Right cardiac atrium (tissue), 5 donors: Measurements from ENCODE around the gene PFKFB3. TPM values are rescaled to one million over a fixed set of nuclear protein-coding genes. Genes with fewer than 3 reads are reported as not detected.

ENCODE experiments used
- ATAC-seq, 2 donors: fragments of 200-7000 bp; cut with Tn5 transposase; one replicate each; pipeline versions ENCODE4 v1.8.0 to v1.9.1; 2020; ENCODE audit warnings: moderate library complexity in 2 of 2, mild to moderate bottlenecking in 1 of 2
- DNase-seq, 3 donors: peaks; one replicate each; pipeline ENCODE4 v3.0.0-alpha.2; 2020
- H3K27ac ChIP-seq: one replicate; pipeline ENCODE4 v1.5.1; 2013; ENCODE audit warnings: mild to moderate bottlenecking, low read length, control low read depth, moderate library complexity
- H3K27me3 ChIP-seq: one replicate; pipeline ENCODE4 v1.6.1; 2013; ENCODE audit not compliant: control insufficient read depth, insufficient read depth
- H3K4me1 ChIP-seq: one replicate; pipeline ENCODE4 v1.6.1; 2013; ENCODE audit warnings: low read length; ENCODE audit not compliant: control insufficient read depth, insufficient read depth
- H3K4me3 ChIP-seq: one replicate; pipeline ENCODE4 v1.5.1; 2013; ENCODE audit warnings: low read length, control low read depth
- H3K9me3 ChIP-seq: one replicate; pipeline ENCODE4 v1.6.1; 2013; ENCODE audit warnings: low read length; ENCODE audit not compliant: control insufficient read depth
- WGBS: extraction: QIAGEN DNeasy Blood & Tissue Kit; methylation state at CpG from one replicate; pipeline ENCODE4 v1.1.7; 2013; 5-methylcytosine and 5-hydroxymethylcytosine counted together
- intact Hi-C, 4 donors: fragments of 100-400 bp; cut with DNase I; formaldehyde crosslinking; loops; one replicate each; pipeline versions ENCODE4 v1.11.0 to v1.14.0; 2022 to 2023
- polyA plus RNA-seq: library from polyadenylated mRNA; stranded (reverse); fragments of 200-250 nt; gene quantifications from one replicate; pipeline ENCODE4 v1.2.3, GENCODE V29; 2013
- total RNA-seq, 4 donors: library from RNA; stranded (reverse); fragmentation: NEBNext Ultra II Directional; extraction: Animal tissue kit (Norgen Biotek cat#: 25700); gene quantifications; one replicate each; pipeline ENCODE4 v1.2.1, GENCODE V29; 2021
- donor health status: healthy with polysubstance abuse.
- donor health status: DM: no; HTN: yes; CAD: no.
- donor health status: DM: no; HTN: no; CAD: no.
- donor health status: DM: no; HTN: yes; CAD: no; lungs with severe emphysema.
- donor health status: DM: yes; HTN: yes; CAD: no.

PFKFB3 gene
- total and polyA plus RNA-seq, 5 donors, result 10.5 to 15.1 (median 11.7) TPM

DNA sequence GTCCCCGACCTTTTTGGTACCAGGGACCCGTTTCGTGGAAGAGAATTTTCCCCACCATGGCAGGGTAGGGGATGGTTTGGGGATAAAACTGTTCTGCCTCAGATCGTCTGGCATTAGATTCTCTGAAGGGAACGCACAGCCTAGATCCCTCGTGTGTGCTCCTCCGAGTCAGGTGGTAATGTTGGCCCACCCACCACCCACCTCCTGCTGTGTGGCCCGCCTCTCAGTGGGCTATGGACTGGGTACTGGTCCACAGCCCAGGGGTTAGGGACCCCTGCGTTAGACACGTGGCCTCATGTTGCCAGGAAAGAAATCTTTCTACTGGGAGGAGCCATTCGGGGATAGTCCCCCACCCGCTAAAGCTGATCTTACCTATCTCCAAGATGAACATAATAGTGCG is 27.0 kb downstream of the PFKFB3 start:
- DNase-seq, result no peak
- Histone ChIP-seq H3K4me1 (no peaks in the 10 kb centered on the region), H3K9me3 (no peaks in the 10 kb centered on the region), H3K4me3 (no peak overlapping the region), H3K27ac (no peak overlapping the region), H3K27me3 (no peaks in the 10 kb centered on the region)
- no peak for ATAC-seq
- intact Hi-C loops, result no loop called here
- WGBS, result 94% methylated on average over 13 of the region's 13 CpGs

DNA sequence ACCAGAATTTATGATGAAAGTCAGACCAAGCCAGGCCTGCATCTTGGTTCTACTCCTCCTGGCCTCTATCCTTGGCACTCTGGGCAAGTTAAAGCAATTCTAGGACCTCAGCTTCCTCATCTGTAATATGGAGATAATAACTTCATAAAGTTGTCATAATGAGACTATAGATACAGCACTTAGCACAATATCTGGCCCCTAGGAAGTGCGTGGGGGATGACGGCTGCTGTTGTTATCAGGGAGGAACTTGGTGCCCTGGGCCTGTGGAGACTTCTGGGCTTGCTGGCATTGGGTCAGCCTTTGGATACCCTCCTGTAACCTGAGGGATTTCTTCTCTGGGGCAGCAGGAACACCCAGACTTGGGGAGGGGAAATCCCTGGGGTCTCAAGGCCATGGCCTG is 27.6 kb downstream of the PFKFB3 start:
- Histone ChIP-seq H3K27me3 (no peaks in the 10 kb centered on the region), H3K4me1 (no peaks in the 10 kb centered on the region), H3K4me3 (no peak overlapping the region), H3K27ac (no peak overlapping the region), H3K9me3 (no peaks in the 10 kb centered on the region)
- 86% methylated on average over 2 of the region's 2 CpGs for WGBS
- intact Hi-C loops, result no loop called here
- ATAC-seq (no peak), DNase-seq (no peak)

DNA sequence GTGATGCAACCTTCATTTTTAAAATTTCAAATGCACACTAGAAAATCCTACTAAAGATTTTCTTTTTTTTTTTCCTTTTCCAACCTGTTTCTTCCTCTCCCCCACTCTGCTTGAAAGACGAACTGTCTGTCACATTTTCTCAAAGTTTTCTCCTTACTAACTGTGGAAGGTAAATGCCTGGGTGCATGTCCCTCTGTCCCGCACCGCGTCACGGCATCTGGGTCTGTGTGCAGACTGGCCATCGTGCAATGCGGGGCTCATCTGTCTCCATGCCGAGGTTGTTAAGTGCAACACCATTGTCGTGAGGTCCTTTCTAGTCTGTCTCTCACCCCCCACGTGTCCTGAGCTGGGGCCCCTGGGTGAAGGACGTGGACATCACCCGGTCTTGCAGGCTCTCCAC is 28.4 kb downstream of the PFKFB3 start:
- H3K9me3 ChIP-seq, result no peaks in the 10 kb centered on the region
- no peaks in the 10 kb centered on the region for H3K4me1 ChIP-seq
- H3K4me3 ChIP-seq, result no peak overlapping the region
- intact Hi-C loops, result no loop called here
- ATAC-seq, result no peak
- 94% methylated on average over 12 of the region's 12 CpGs for WGBS
- no peak for DNase-seq
- H3K27me3 ChIP-seq, result no peaks in the 10 kb centered on the region
- H3K27ac ChIP-seq, result no peak overlapping the region

DNA sequence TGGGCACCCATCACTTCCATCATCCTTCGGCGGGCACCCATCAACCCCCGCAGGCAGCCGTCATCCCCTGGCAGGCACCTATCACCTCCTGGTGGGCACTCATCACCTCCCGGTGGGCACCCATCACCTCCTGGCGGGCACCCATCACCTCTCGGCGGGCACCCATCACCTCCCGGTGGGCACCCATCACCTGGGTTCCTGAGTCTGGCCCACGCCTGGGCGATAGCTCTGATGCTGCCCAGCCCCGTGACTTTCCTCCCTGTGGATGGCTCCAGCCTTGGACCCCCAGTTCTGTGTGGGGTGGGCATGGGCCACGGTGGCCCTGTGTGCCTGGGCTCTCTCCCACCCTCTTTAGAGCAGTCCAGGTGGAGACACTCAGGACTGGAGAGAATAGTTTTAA is 29.0 kb downstream of the PFKFB3 start:
- intact Hi-C loops, result no loop called here
- no peak overlapping the region for H3K27ac ChIP-seq
- H3K27me3 ChIP-seq, result no peaks in the 10 kb centered on the region
- WGBS, result 90% methylated on average over 13 of the region's 13 CpGs
- ATAC-seq (no peak), DNase-seq (no peak)
- H3K9me3 ChIP-seq, result no peaks in the 10 kb centered on the region
- no peaks in the 10 kb centered on the region for H3K4me1 ChIP-seq
- no peak overlapping the region for H3K4me3 ChIP-seq

DNA sequence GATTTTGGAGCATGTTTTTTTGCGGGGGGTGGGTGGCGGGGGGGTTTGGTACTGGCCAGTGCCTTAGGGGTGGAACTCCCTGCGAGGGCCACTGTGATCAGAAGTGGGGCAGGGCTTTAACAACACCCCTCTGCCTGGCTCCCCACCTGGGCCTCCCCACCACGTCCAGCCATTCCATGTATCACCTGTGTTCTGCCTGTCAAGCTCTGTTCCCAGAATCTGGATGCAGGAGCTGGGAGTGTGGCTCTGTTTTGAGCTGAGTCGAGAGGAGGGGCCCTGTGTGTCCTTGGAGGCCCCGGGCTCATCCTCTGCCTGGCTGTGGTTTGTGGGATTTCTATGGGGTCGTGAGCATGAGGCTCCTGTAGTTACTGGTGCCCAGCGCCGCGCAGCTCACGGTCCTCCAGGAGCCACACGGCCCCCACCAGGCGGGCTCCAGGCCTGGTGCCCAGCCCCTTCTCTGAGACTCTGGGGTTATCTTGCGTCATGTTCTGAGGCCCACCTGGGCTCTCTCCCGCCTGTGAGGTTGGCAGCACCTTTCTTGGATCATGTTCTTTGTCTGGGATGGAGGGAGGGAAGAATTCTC is 29.6 kb downstream of the PFKFB3 start:
- no peak overlapping the region for H3K27ac ChIP-seq
- no peak for ATAC-seq
- WGBS, result 93% methylated on average over 15 of the region's 15 CpGs

DNA sequence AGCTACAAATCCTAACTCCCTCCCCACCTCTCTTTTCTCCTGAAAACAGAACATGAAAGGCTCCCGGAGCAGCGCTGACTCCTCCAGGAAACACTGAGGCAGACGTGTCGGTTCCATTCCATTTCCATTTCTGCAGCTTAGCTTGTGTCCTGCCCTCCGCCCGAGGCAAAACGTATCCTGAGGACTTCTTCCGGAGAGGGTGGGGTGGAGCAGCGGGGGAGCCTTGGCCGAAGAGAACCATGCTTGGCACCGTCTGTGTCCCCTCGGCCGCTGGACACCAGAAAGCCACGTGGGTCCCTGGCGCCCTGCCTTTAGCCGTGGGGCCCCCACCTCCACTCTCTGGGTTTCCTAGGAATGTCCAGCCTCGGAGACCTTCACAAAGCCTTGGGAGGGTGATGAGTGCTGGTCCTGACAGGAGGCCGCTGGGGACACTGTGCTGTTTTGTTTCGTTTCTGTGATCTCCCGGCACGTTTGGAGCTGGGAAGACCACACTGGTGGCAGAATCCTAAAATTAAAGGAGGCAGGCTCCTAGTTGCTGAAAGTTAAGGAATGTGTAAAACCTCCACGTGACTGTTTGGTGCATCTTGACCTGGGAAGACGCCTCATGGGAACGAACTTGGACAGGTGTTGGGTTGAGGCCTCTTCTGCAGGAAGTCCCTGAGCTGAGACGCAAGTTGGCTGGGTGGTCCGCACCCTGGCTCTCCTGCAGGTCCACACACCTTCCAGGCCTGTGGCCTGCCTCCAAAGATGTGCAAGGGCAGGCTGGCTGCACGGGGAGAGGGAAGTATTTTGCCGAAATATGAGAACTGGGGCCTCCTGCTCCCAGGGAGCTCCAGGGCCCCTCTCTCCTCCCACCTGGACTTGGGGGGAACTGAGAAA is 30.4 kb downstream of the PFKFB3 start:
- H3K9me3 ChIP-seq, result no peaks in the 10 kb centered on the region
- ATAC-seq (no peak), DNase-seq (peak in 1 of 3 donors; percentile 78)
- H3K27ac ChIP-seq, result no peak overlapping the region
- no peaks in the 10 kb centered on the region for H3K4me1 ChIP-seq
- intact Hi-C loops, result no loop called here
- H3K27me3 ChIP-seq, result no peaks in the 10 kb centered on the region
- WGBS, result 72% methylated on average over 28 of the region's 28 CpGs
- no peak overlapping the region for H3K4me3 ChIP-seq

More for the DNA sequence above, 29.6 kb downstream of the PFKFB3 start:
- no peaks in the 10 kb centered on the region for H3K9me3 ChIP-seq
- no peaks in the 10 kb centered on the region for H3K27me3 ChIP-seq
- intact Hi-C loops, result no loop called here
- DNase-seq, result no peak
- H3K4me1 ChIP-seq, result no peaks in the 10 kb centered on the region
- H3K4me3 ChIP-seq, result no peak overlapping the region

DNA sequence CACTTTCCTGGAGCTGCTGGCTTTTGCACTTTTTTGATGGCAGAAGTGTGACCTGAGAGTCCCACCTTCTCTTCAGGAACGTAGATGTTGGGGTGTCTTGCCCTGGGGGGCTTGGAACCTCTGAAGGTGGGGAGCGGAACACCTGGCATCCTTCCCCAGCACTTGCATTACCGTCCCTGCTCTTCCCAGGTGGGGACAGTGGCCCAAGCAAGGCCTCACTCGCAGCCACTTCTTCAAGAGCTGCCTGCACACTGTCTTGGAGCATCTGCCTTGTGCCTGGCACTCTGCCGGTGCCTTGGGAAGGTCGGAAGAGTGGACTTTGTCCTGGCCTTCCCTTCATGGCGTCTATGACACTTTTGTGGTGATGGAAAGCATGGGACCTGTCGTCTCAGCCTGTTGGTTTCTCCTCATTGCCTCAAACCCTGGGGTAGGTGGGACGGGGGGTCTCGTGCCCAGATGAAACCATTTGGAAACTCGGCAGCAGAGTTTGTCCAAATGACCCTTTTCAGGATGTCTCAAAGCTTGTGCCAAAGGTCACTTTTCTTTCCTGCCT is 31.1 kb downstream of the PFKFB3 start:
- H3K9me3 ChIP-seq, result no peaks in the 10 kb centered on the region
- intact Hi-C loops, result no loop called here
- H3K27me3 ChIP-seq, result no peaks in the 10 kb centered on the region
- no peaks in the 10 kb centered on the region for H3K4me1 ChIP-seq
- WGBS, result 93% methylated on average over 11 of the region's 11 CpGs
- ATAC-seq (no peak), DNase-seq (no peak)
- H3K4me3 ChIP-seq, result no peak overlapping the region
- H3K27ac ChIP-seq, result no peak overlapping the region

DNA sequence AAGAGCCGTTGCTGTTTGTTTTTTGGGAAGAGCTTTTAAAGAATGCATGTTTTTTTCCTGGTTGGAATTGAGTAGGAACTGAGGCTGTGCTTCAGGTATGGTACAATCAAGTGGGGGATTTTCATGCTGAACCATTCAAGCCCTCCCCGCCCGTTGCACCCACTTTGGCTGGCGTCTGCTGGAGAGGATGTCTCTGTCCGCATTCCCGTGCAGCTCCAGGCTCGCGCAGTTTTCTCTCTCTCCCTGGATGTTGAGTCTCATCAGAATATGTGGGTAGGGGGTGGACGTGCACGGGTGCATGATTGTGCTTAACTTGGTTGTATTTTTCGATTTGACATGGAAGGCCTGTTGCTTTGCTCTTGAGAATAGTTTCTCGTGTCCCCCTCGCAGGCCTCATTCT is 31.6 kb downstream of the PFKFB3 start:
- no peaks in the 10 kb centered on the region for H3K4me1 ChIP-seq
- WGBS, result 92% methylated on average over 13 of the region's 13 CpGs
- H3K27me3 ChIP-seq, result no peaks in the 10 kb centered on the region
- intact Hi-C loops, result no loop called here
- DNase-seq, result no peak
- H3K4me3 ChIP-seq, result no peak overlapping the region
- no peaks in the 10 kb centered on the region for H3K9me3 ChIP-seq
- no peak for ATAC-seq
- H3K27ac ChIP-seq, result no peak overlapping the region

DNA sequence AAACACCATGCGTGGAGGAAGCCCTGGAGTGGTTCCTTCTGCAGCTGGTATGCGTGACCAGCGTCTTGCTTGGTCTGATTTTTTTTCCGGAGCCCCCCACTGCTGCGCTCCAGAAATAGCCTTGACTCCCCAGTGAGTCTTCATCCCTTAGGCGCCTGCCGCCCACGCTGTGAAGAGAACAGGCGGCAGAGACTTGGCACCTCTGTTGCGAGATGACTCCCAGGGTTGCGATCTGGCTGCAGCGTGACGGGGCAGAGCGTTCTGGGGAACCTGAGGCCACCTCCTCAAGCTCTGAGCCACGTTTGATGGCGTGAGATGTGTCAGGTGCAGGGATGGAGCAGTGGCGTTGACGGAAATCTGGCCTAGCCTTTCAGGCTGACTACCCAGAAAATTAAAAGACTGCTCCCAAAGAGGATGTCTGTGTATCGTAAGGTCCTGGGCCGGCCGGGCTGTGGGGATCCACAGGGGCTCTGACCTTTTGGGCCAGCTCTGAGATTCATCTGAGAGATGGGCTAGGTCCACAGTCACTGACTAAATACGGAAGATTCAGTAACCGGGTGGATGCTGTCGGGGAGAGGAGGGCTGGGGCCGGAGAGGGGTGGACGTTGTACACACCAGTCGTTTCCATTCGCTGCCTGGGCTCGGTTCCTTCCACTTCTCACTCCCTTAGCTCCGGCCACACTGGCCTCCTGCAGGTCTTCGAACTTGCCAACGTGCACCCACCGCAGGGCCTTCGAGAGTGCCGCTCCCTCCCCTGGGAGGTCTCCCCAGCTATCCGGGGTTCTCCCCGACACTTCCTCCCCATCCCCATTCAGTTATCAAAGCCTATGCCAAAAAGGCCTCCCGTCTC is 33.8 kb downstream of the PFKFB3 start:
- DNase-seq (no peak), ATAC-seq (no peak)
- 89% methylated on average over 38 of the region's 38 CpGs for WGBS
- Histone ChIP-seq H3K27ac (no peak overlapping the region), H3K27me3 (no peaks in the 10 kb centered on the region), H3K9me3 (no peaks in the 10 kb centered on the region), H3K4me1 (no peaks in the 10 kb centered on the region), H3K4me3 (no peak overlapping the region)
- intact Hi-C loops, result no loop called here

DNA sequence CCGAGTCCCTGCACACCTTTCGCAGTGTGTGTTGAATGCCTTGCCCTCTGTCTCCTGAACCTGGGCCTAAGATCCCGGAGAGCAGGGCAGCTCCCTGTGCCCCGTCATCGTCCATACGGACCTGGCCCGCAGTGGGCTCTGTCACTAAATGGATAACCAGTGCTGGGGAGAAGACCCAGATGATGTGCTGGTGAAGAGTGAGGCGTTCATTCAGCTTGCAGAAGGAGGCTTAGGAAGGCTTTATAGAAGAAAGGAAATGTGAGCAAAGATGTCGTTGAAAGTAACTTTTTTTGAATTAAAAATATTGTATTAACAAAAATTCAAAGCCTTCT is 34.4 kb downstream of the PFKFB3 start:
- ATAC-seq (no peak), DNase-seq (no peak)
- no peaks in the 10 kb centered on the region for H3K9me3 ChIP-seq
- no peaks in the 10 kb centered on the region for H3K4me1 ChIP-seq
- H3K27ac ChIP-seq, result no peak overlapping the region
- intact Hi-C loops, result no loop called here
- 94% methylated on average over 9 of the region's 9 CpGs for WGBS
- no peak overlapping the region for H3K4me3 ChIP-seq
- H3K27me3 ChIP-seq, result no peaks in the 10 kb centered on the region
